Gastrocnemius medialis (tissue), 4 donors: ENCODE results near the gene PCDHGA7. TPM values are rescaled to one million over a fixed set of nuclear protein-coding genes. Genes with fewer than 3 reads are reported as not detected.

Experiments
- ATAC-seq, 2 donors: fragments of 150-250 bp; one replicate each; pipeline ENCODE4 v1.9.1; 2016
- DNase-seq, 2 donors: peaks; one replicate each; pipeline ENCODE4 v3.0.0-alpha.2; 2019
- H3K27ac ChIP-seq, 4 donors: fragments of 200-600 bp; sonication (generic); 1 replicate in 1 of 4; 2 replicates in 3 of 4; pipeline ENCODE4 v1.5.1; 2016 to 2018; ENCODE audit warnings: mild to moderate bottlenecking in 2 of 4, moderate library complexity in 1 of 4
- H3K27me3 ChIP-seq, 3 donors: fragments of 200-600 bp; sonication (generic) in 2 of 3; 1 replicate in 1 of 3; 2 replicates in 2 of 3; pipeline versions ENCODE4 v1.5.1 to v1.6.0; 2016 to 2019; ENCODE audit warnings: mild to moderate bottlenecking in 1 of 3, moderate library complexity in 1 of 3
- H3K36me3 ChIP-seq, 2 donors: fragments of 200-600 bp; sonication (generic) in 1 of 2; one replicate each; pipeline ENCODE4 v1.5.1; 2017 to 2018
- H3K4me1 ChIP-seq, 2 donors: fragments of 200-600 bp; sonication (generic) in 1 of 2; one replicate each; pipeline ENCODE4 v1.5.1; 2016 to 2017; ENCODE audit warnings: mild to moderate bottlenecking in 2 of 2
- H3K4me3 ChIP-seq, 4 donors: fragments of 200-600 bp; sonication (generic) in 3 of 4; 1 replicate in 1 of 4; 2 replicates in 3 of 4; pipeline ENCODE4 v1.5.1; 2016 to 2019; ENCODE audit warnings: mild to moderate bottlenecking in 2 of 4
- H3K9me3 ChIP-seq, 3 donors: fragments of 200-600 bp; sonication (generic) in 2 of 3; 1 replicate in 1 of 3; 2 replicates in 2 of 3; pipeline ENCODE4 v1.5.1; 2016 to 2019
- POLR2A ChIP-seq, 2 donors: fragments of 450-650 bp; IDR thresholded peaks; one replicate each; pipeline ENCODE4 v1.6.1; 2017; ENCODE audit warnings: antibody characterized with exemption in 2 of 2, mild to moderate bottlenecking in 2 of 2, moderate library complexity in 2 of 2
- in situ Hi-C, 4 donors: fragments of 200-750 bp; cut with MboI; loops; one replicate each; pipeline versions ENCODE4 v1.15.0 to v1.8.0; 2017; ENCODE audit warnings: low sequenced_read_pairs in 4 of 4
- intact Hi-C: fragments of 100-400 bp; cut with DNase I; formaldehyde crosslinking; loops from one replicate; pipeline ENCODE4 v1.15.1; 2023; ENCODE audit warnings: low total_unique reads
- total RNA-seq, 4 donors: library from RNA; depleted of rRNA; stranded (reverse); fragments of >200 nt; gene quantifications; one replicate each; pipeline versions ENCODE4 v1.1.0 to v1.2.3, GENCODE V29; 2016
- TF ChIP-seq, protein P1 (sequence below), 5 experiments: fragments of 450-650 bp in 3 of 5; fragments of 200-600 bp in 2 of 5; sonication (generic) in 2 of 5; IDR thresholded peaks in 4 of 5; conservative IDR thresholded peaks in 1 of 5; 1 replicate in 4 of 5; 2 replicates in 1 of 5; pipeline ENCODE4 v1.5.1; 2016 to 2019; ENCODE audit warnings: antibody characterized with exemption in 5 of 5, mild to moderate bottlenecking in 3 of 5, moderate library complexity in 3 of 5

PCDHGA7 gene
- total RNA-seq, 4 donors from 2014 or later, result 1.3 to 2.4 (median 1.9) TPM

- intact Hi-C loops, result no loop called here
- H3K36me3 ChIP-seq, result no peaks in the 10 kb centered on the region
- DNase-seq (no peak), ATAC-seq (no peak)
- H3K4me1 ChIP-seq, result peaks cover 5 to 8% of the 10 kb centered on the region in 2 donors
- H3K4me3 ChIP-seq, result peak overlapping the region in 1 of 4 donors; percentile 26
- H3K27ac ChIP-seq, result no peak overlapping the region
- peaks cover 0 to 53% (median 38%) of the 10 kb centered on the region in 3 donors for H3K27me3 ChIP-seq
- in situ Hi-C loops, result no loop called here
- peaks cover 0 to 28% (median 6%) of the 10 kb centered on the region in 3 donors for H3K9me3 ChIP-seq
- no peak for TF ChIP-seq POLR2A (IDR thresholded peaks at IDR 0.05)
- TF ChIP-seq, protein P1, sequence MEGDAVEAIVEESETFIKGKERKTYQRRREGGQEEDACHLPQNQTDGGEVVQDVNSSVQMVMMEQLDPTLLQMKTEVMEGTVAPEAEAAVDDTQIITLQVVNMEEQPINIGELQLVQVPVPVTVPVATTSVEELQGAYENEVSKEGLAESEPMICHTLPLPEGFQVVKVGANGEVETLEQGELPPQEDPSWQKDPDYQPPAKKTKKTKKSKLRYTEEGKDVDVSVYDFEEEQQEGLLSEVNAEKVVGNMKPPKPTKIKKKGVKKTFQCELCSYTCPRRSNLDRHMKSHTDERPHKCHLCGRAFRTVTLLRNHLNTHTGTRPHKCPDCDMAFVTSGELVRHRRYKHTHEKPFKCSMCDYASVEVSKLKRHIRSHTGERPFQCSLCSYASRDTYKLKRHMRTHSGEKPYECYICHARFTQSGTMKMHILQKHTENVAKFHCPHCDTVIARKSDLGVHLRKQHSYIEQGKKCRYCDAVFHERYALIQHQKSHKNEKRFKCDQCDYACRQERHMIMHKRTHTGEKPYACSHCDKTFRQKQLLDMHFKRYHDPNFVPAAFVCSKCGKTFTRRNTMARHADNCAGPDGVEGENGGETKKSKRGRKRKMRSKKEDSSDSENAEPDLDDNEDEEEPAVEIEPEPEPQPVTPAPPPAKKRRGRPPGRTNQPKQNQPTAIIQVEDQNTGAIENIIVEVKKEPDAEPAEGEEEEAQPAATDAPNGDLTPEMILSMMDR (IDR thresholded peaks at IDR 0.05 in 4 of 5, conservative IDR thresholded peaks at IDR 0.05 in 1 of 5), result no peak
Observed at GRCh38 chr5:141362719-141363118, 19.8 kb upstream of the PCDHGA7 start.

- Histone ChIP-seq H3K27ac (no peak within 1 kb of the TSS), H3K36me3 (no peaks in the 10 kb centered on the region), H3K4me3 (peak within 1 kb of the TSS; percentile 1 to 47 (median 16)), H3K4me1 (peaks cover 4 to 5% of the 10 kb centered on the region in 2 donors), H3K9me3 (peaks cover 0 to 28% (median 6%) of the 10 kb centered on the region in 3 donors), H3K27me3 (peaks cover 0 to 53% (median 39%) of the 10 kb centered on the region in 3 donors)
- no peak for DNase-seq
- intact Hi-C loops, result no loop called here
- peak in 1 of 2 donors; percentile 19 for ATAC-seq
- no peak for TF ChIP-seq POLR2A (IDR thresholded peaks at IDR 0.05)
- TF ChIP-seq, protein P1 (IDR thresholded peaks at IDR 0.05 in 4 of 5, conservative IDR thresholded peaks at IDR 0.05 in 1 of 5), result peak in 1 of 5 experiments; percentile 21
- in situ Hi-C loops, result no loop called here
Observed at GRCh38 chr5:141363952-141364660, 18.4 kb upstream of the PCDHGA7 start, which contains the start of gene PCDHGA5. Gene PCDHGA5 (plus strand): TSS chr5:141364162. CDS start chr5:141364331, 169 bp downstream.

- Histone ChIP-seq H3K4me3 (peak overlapping the region in 1 of 4 donors; percentile 12), H3K27ac (no peak overlapping the region), H3K9me3 (peaks cover 0 to 19% (median 5%) of the 10 kb centered on the region in 3 donors), H3K4me1 (peaks cover 5 to 8% of the 10 kb centered on the region in 2 donors), H3K27me3 (peaks cover 0 to 48% (median 32%) of the 10 kb centered on the region in 3 donors), H3K36me3 (no peaks in the 10 kb centered on the region)
- intact Hi-C loops (no loop called here), in situ Hi-C loops (no loop called here)
- TF ChIP-seq POLR2A (IDR thresholded peaks at IDR 0.05), result no peak
- TF ChIP-seq, protein P1 (IDR thresholded peaks at IDR 0.05 in 4 of 5, conservative IDR thresholded peaks at IDR 0.05 in 1 of 5), result no peak
- DNase-seq, result no peak
- ATAC-seq, result no peak
Observed at GRCh38 chr5:141366016-141366896, 16.3 kb upstream of the PCDHGA7 start.

DNA sequence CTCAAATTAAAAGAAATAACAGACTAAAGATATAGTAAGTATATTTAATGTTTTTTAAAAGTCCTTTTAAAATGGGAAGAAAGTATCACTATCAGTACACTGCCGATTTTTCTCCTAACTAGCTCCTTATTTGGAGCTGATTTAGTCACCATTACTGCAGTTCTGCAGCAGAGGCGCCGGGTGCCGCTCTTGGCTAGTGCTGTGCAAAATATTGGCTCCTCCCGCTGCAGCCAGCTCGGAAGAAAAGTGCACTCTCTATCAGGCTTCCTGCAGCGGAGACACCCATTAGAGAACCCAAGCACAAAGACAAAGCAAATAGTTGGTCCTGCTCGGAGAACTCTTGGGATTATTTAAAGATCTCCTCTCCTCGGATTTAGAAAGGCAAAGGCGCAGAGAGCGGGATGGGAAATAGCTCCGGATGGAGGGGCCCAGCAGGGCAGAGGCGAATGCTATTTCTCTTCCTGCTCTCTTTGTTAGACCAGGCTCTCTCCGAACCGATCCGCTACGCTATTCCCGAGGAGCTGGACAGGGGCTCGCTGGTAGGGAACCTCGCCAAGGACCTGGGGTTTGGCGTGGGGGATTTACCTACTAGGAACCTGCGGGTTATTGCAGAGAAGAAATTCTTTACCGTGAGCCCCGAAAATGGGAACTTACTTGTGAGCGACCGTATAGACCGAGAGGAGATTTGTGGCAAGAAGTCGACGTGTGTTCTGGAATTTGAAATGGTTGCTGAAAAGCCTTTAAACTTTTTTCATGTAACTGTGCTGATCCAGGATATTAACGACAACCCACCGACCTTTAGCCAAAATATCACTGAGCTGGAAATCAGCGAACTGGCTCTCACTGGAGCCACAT lies 12.3 kb upstream of the PCDHGA7 start, which contains the start of gene PCDHGB3:
Gene PCDHGB3, plus strand, starts transcription at position 249 of the 855 bp plus-strand sequence. Its CDS starts 153 bp downstream, at position 402.
- in situ Hi-C loops (no loop called here), intact Hi-C loops (loop anchor here (5.0 kb wide), 1 partner anchor 42 kb away; the partner anchor contains the start of gene PCDHGA10)
- TF ChIP-seq POLR2A (IDR thresholded peaks at IDR 0.05), result no peak
- TF ChIP-seq, protein P1 (IDR thresholded peaks at IDR 0.05 in 4 of 5, conservative IDR thresholded peaks at IDR 0.05 in 1 of 5), result peak in 2 of 5 experiments; percentile 19 to 43
- H3K4me3 ChIP-seq, result peak within 1 kb of the TSS; percentile 7 to 50 (median 37)
- peaks cover 0 to 21% (median 20%) of the 10 kb centered on the region in 3 donors for H3K27me3 ChIP-seq
- peak within 1 kb of the TSS in 1 of 4 donors; percentile 16 for H3K27ac ChIP-seq
- peaks cover 0 to 4% of the 10 kb centered on the region in 2 donors for H3K4me1 ChIP-seq
- no peaks in the 10 kb centered on the region for H3K36me3 ChIP-seq
- H3K9me3 ChIP-seq, result peaks cover 0 to 17% (median 6%) of the 10 kb centered on the region in 3 donors
- DNase-seq (peak in 1 of 2 donors; percentile 45), ATAC-seq (peak; percentile 62 to 87)
